SKM-1 (cell line): ENCODE measurements around the gene OTC.

ENCODE experiments used
- DNase-seq: peaks from one replicate; lab custom pipeline; 2025; ENCODE audit not compliant: unreplicated experiment; lab: John Stamatoyannopoulos, UW

Gene OTC

GRCh38 chrX:38352362-38352761, at the start of gene OTC:
TSS of gene OTC (plus strand) at chrX:38352604. CDS start at chrX:38352697, 93 bp downstream.
- no peak for DNase-seq

- no peak for DNase-seq
Observed at GRCh38 chrX:38304010-38304409, 48.4 kb upstream of the OTC start.

GRCh38 chrX:38305971-38306370, 46.4 kb upstream of the OTC start:
- DNase-seq: no peak

- DNase-seq: no peak
Observed at GRCh38 chrX:38311743-38312142, 40.7 kb upstream of the OTC start.

GRCh38 chrX:38312436-38312835, 40.0 kb upstream of the OTC start:
- no peak for DNase-seq

- DNase-seq: no peak
Observed at GRCh38 chrX:38313190-38313589, 39.2 kb upstream of the OTC start.

GRCh38 chrX:38315186-38315585, 37.2 kb upstream of the OTC start:
- no peak for DNase-seq

GRCh38 chrX:38318196-38318595, 34.2 kb upstream of the OTC start:
- no peak for DNase-seq

GRCh38 chrX:38318606-38319005, 33.8 kb upstream of the OTC start:
- no peak for DNase-seq

- DNase-seq: no peak
Observed at GRCh38 chrX:38320819-38321218, 31.6 kb upstream of the OTC start.

- DNase-seq: no peak
Observed at GRCh38 chrX:38326086-38326485, 26.3 kb upstream of the OTC start.

- DNase-seq: peak; percentile 75
Observed at GRCh38 chrX:38327007-38327774, 25.2 kb upstream of the OTC start, which contains the start of gene RPGR. TSS of gene RPGR (minus strand) at chrX:38327509. CDS start at chrX:38327367, 142 bp downstream.

GRCh38 chrX:38327775-38328081, 24.7 kb upstream of the OTC start:
- DNase-seq: no peak

GRCh38 chrX:38332505-38332904, 19.9 kb upstream of the OTC start:
- no peak for DNase-seq

GRCh38 chrX:38335382-38335781, 17.0 kb upstream of the OTC start:
- no peak for DNase-seq

GRCh38 chrX:38336538-38337240, 15.7 kb upstream of the OTC start:
- no peak for DNase-seq

GRCh38 chrX:38341442-38341841, 11.0 kb upstream of the OTC start:
- DNase-seq: no peak

GRCh38 chrX:38342853-38343778, 9.3 kb upstream of the OTC start:
- DNase-seq: no peak

GRCh38 chrX:38346150-38346549, 6.3 kb upstream of the OTC start:
- DNase-seq: no peak

- DNase-seq: peak; percentile 62
Observed at GRCh38 chrX:38347136-38347535, 5.3 kb upstream of the OTC start.

- no peak for DNase-seq
Observed at GRCh38 chrX:38351346-38351745, 1.1 kb upstream of the OTC start.

- DNase-seq: no peak
Observed at GRCh38 chrX:38356401-38356800, 4.0 kb downstream of the OTC start.
